Measurements from ENCODE around the gene TCF12.

Gene TCF12

GRCh38 chr15:57183614-57184344 lies 265.3 kb downstream of the TCF12 start:
- DNase-seq: no peak

DNA sequence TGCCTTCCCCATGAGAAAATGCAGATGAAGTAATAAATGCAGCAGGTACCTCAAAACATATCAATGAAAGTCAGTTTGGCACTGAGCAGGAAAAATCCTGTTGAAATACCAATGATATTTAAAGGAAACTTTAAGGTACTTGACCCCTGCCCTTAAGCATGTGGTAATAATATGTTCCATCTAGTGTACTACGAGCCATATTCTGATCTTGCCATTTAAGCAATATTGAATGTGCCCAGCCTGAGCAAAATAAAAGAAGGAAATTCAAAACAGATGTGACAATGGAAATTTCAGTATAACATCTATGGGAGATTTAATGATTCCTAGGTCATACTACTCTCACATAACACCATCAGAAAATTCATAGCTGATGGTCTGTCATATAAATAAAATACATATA lies 266.1 kb downstream of the TCF12 start:
- DNase-seq: no peak

GRCh38 chr15:57185507-57186074 lies 267.1 kb downstream of the TCF12 start:
- DNase-seq: no peak

DNA sequence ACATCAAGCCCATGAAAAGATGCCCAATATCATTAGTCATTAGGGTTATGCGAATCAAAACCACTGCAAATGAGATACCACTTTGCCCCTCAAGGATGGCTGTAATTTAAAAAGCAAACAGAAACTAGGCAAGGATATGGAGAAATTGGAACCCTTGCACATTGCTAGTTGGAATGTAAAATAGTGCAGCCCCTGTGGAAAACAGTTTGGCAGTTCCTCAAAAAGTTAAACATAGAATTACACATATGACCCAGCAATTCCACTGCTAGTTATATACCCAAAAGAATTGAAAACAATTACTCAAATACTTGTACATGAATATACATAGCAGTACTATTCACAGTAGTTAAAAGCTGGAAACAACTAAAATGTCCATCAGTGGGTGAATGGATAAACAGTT lies 271.0 kb downstream of the TCF12 start:
- DNase-seq: no peak

GRCh38 chr15:57190208-57190607 lies 271.8 kb downstream of the TCF12 start:
- DNase-seq: no peak

GRCh38 chr15:57193161-57193560 lies 274.7 kb downstream of the TCF12 start:
- no peak for DNase-seq

GRCh38 chr15:57195326-57195725 lies 276.9 kb downstream of the TCF12 start:
- no peak for DNase-seq

GRCh38 chr15:57196865-57197264 lies 278.4 kb downstream of the TCF12 start:
- no peak for DNase-seq

GRCh38 chr15:57198131-57198530 lies 279.7 kb downstream of the TCF12 start:
- no peak for DNase-seq

DNA sequence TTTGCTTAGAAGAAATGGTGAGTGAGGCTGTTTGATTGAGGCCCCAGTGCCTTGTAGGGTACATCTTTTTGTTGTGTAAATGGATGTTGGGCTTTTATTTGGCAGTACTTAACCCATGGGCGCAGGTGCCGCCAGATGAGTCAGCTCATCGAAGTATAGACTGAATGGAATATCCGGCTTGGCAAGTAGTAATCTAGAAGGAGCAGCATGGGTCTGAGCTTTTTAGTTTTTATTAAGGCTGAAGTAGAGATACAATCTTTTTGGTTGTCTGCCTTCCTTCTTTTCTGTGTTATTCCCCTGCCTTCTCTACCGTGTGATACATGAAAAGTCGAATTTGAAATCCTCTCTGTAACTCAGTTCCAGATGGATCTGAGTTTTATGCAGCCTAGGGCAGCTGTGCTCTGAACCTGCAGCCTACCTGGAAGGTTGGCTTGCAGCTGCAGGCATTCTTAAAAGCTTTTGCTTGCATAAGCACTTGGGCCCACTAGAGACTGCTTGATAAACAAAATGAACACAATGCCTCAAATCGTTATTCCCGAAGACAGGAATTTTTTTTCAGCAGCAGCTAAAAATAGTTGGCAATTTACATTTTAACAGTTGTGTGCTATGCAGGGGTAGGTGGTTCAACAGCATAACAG lies 280.3 kb downstream of the TCF12 start:
- no peak for DNase-seq

- no peak for DNase-seq
Measured at GRCh38 chr15:57201578-57201977, 283.1 kb downstream of the TCF12 start.

GRCh38 chr15:57203906-57204305 lies 285.5 kb downstream of the TCF12 start:
- no peak for DNase-seq

DNA sequence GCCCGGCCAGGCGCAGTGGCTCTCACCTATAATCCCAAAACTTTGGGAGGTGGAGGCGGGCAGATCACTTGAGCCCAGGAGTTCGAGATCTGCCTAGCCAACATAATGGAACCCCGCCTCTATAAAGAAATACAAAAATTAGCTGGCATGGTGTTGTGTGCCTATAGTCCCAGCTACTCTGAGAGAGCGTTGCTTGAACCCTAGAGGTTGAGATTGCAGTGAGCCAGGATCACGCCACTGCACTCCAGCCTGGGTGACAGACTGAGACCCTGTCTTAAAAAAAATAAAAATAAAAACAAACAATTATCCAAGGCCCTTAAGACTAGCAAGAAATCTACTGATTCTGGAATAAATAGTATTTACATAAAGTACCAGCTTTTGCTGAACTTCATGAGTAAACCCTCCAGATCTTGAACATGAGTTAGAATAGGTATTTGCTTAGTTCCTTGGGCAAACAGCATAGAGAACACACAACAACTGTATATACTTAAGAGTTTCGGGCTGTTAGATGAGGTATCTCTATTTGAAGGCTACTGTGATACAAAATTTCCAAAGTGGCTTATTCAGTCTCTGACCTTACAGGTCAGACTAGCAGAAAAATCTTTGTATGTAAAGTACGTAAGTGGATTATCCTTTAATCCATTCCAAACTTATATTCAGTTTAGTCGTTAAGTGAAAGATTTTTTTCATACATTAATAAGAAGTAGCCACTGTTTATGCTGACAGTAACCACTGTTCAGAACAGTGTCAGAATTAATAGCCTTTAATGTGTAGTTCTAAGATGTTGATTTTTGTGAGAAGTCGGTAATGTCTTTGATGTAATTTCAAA lies 286.8 kb downstream of the TCF12 start:
- DNase-seq: no peak

DNA sequence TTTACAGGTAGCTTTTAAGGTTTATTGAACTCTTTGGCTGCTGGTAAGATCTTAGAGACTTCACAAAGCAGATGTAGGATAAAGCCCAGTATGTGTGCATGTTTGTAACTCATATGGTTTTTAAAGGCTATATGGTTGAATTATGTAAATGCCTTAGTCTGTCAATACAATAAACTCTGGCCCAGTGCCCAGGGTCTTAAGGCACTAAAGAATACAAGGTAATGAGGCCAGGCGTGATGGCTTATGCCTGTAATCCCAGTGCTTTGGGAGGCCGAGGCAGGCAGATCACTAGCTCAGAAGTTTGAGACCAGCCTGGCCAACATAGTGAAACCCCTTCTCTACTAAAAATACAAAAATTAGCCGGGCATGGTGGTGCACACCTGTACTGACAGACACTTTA lies 287.6 kb downstream of the TCF12 start:
- DNase-seq: no peak

DNA sequence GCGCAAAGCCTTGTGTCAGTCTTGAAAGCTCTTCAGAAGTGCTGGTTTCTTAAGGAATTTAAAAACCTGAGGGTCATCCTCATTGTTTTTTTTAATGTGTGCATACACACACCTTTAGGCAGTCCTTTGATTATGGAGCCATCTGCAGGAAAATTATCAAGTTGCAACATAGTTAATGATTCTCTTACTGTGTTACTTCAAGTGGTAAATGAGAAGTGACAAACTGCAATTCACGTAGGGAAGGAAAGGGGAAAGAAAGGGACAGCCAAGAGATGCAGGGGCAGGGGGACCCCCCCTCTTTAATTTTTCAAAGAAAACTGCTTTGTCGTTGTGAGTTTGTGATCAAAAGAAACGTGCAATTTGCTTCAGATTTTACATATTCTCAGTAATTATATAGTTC lies 295.4 kb downstream of the TCF12 start:
- peak; percentile 60 for DNase-seq

DNA sequence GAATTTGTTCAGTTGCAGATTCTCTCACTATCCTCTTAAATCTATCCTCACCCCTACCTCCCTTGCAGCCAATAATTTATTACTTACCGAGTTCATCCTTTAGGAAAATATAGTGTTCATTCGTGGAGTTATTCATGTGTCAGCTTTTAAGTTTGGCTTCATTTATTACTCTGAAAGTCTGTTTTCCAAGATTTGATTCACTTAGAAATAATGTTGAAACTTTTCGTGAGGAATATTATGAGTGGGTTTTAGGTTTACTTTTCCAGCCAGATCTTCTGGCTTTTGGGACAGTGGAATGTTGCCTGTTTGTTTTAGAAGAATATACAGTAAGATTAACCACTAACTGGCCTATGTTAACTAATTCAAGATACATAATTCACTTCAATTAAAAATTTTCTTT lies 296.9 kb downstream of the TCF12 start:
- peak; percentile 49 for DNase-seq

GRCh38 chr15:57215881-57216280 lies 297.4 kb downstream of the TCF12 start:
- DNase-seq: no peak

DNA sequence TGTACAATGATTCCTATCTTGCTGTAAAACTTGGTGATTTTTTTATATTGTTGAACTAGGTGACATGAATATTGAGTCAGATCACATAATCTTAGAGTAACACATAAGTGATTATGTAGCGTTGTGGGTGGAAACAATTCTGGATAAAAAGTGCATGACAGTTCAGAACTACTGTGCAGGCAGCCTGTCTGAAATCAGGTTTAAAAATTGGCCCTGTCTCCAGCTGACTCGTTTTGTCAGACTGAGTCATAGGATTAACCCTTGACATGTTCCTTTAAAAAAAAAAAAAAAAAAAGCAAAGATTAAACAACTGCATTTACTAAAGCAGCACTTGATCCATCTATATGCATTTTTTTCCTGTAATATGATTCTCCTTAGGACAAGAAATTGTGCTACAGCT lies 297.8 kb downstream of the TCF12 start:
- DNase-seq: peak; percentile 88

DNA sequence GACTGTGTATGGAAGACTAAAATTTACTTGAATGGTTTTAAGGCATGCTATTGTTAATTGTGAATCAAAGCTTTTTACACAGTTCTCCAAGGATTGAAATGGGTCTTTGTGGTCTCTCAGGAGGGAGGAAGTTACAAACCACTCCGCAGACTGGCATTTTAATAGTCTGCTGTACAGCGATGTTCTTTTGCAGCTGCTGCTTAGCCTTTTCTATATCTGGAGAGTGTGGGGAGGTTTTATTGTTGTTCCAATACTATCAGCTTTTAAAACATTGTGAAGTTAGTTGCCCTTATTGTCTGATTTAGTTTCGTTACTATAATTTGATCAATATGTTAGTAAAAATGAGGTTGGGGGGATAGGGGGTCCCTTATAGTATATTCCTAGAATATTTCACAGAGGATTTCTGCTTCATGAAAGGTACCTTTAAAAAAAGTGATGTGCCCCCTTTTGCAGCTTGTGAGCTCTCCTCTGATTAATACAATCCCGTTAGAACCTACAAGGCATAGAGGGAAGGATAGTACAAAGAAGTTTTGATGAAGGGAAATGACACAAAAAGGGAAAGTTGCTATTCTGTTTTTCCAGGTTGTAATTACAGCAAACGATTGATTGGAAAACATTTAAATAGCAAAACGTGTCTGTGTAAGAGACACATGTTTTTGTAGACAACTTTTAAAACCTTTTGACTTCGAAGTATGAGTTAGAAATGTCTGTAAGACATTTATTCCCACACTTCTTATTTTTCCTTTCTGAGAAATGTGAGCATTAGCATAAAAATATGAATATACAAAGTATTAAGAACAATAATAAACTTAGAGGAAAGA lies 299.5 kb downstream of the TCF12 start:
- peak; percentile 60 for DNase-seq

DNA sequence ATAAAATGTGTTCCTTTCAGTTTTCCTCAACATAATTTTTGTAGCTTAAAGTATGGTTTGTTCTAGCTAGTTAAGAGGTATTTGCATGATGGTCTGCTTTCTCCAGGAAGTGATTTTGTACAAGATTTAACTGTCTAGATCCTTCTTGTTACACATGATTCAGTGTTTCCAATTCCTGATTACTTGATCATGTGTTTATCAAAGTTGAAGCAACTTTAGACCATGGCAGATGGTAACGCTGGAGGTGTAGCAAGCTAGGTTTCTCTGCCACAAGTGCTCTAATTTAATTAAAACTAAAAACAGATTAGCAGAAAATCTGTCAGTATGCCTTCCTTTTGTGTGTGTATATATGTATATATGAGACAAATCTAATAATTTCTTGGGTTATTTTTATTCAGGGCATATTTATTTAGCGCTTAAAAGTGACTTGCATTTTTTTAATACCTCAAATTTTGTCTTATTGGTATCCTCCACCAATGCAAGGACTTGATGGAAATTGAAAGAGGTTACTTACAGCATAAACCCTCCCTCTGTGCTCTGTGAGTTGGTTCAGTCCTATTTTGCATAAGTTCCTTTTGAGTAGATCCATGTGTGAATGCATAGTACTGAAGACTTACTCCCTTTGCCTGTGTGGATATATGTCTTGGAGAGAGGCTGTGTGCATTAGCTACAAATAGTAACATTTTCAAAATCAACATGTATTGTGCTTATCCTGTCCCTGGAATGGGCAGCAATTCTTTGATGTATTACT lies 300.6 kb downstream of the TCF12 start:
- DNase-seq: peak; percentile 98

- DNase-seq: peak; percentile 95
Measured at GRCh38 chr15:57220205-57220604, 301.8 kb downstream of the TCF12 start.

DNA sequence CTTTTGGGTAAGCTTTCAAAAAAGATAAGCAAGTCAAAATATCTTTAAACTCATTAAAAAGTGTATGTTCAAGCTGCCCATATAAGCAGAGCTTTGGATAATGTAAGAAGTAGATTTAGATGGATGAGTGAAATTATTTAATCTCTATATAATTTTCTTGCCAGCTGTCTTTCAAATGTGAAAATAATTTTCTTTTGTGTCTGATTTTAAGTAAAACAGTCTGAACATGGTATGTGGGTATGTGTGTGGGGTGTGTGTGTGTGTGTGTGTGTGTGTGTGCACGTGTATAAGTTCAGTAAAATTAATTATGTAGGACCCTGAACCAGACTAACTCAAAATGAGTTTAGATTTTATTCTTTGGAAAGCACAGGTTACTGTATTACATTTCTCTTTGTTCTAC lies 302.7 kb downstream of the TCF12 start:
- DNase-seq: no peak

Data from fibroblast of skin of abdomen (primary cell).